NB4 (cell line): Measurements from ENCODE around the gene TMEM30B.

ENCODE experiments used
- DNase-seq: peaks from one replicate; pipeline ENCODE4 v3.0.0; 2010; ENCODE audit warnings: low read depth
- H3K4me3 ChIP-seq: one replicate; pipeline ENCODE4 v1.5.1; 2011; ENCODE audit warnings: mild to moderate bottlenecking, low read depth, low read length, moderate library complexity
- CTCF ChIP-seq: IDR thresholded peaks from one replicate; pipeline ENCODE4 v1.5.1; 2012; ENCODE audit warnings: low read depth, low read length
- MAX ChIP-seq: IDR thresholded peaks from 2 replicates; pipeline ENCODE4 v1.6.1; 2011; ENCODE audit warnings: low read depth, low read length
- MYC ChIP-seq: IDR thresholded peaks from 2 replicates; pipeline ENCODE4 v1.6.1; 2011; ENCODE audit warnings: low read depth, low read length
- POLR2A ChIP-seq: IDR thresholded peaks from 2 replicates; pipeline ENCODE4 v1.6.1; 2011; ENCODE audit warnings: mild to moderate bottlenecking; ENCODE audit not compliant: insufficient read length; ENCODE audit errors: extremely low read depth

Gene TMEM30B

GRCh38 chr14:61281186-61281947, at the start of gene TMEM30B:
TMEM30B (minus strand) TSS chr14:61281338; CDS start chr14:61281147, 191 bp downstream.
- H3K4me3 ChIP-seq: no peak within 1 kb of the TSS
- no peak for TF ChIP-seq MYC
- TF ChIP-seq CTCF: no peak
- TF ChIP-seq MAX: no peak
- TF ChIP-seq POLR2A: no peak
- DNase-seq: no peak

GRCh38 chr14:61330511-61330910, 49.4 kb upstream of the TMEM30B start:
- DNase-seq: no peak
- TF ChIP-seq MAX (no peak), POLR2A (no peak), MYC (no peak), CTCF (no peak)
- no peak overlapping the region for H3K4me3 ChIP-seq

GRCh38 chr14:61329478-61330051, 48.4 kb upstream of the TMEM30B start:
- no peak for TF ChIP-seq POLR2A
- TF ChIP-seq MYC: no peak
- TF ChIP-seq CTCF: no peak
- TF ChIP-seq MAX: no peak
- no peak for DNase-seq
- no peak overlapping the region for H3K4me3 ChIP-seq

- TF ChIP-seq MYC: no peak
- no peak for TF ChIP-seq POLR2A
- no peak for TF ChIP-seq CTCF
- no peak for TF ChIP-seq MAX
- no peak for DNase-seq
- H3K4me3 ChIP-seq: no peak overlapping the region
Measured at GRCh38 chr14:61328626-61329262, 47.6 kb upstream of the TMEM30B start.

- H3K4me3 ChIP-seq: no peak overlapping the region
- TF ChIP-seq MAX (no peak), MYC (no peak), POLR2A (no peak)
- DNase-seq: no peak
Measured at GRCh38 chr14:61326847-61327246, 45.7 kb upstream of the TMEM30B start.

- H3K4me3 ChIP-seq: no peak overlapping the region
- DNase-seq: no peak
- no peak for TF ChIP-seq POLR2A
- TF ChIP-seq CTCF: no peak
- no peak for TF ChIP-seq MYC
- TF ChIP-seq MAX: no peak
Measured at GRCh38 chr14:61326146-61326545, 45.0 kb upstream of the TMEM30B start.
